IPS-NIHi11 (cell line): ENCODE data around the gene PTPRM.

Experiments
- DNase-seq: peaks from one replicate; pipeline ENCODE4 v3.0.0; 2012; ENCODE audit warnings: mixed read lengths, low spot score

PTPRM gene

DNA sequence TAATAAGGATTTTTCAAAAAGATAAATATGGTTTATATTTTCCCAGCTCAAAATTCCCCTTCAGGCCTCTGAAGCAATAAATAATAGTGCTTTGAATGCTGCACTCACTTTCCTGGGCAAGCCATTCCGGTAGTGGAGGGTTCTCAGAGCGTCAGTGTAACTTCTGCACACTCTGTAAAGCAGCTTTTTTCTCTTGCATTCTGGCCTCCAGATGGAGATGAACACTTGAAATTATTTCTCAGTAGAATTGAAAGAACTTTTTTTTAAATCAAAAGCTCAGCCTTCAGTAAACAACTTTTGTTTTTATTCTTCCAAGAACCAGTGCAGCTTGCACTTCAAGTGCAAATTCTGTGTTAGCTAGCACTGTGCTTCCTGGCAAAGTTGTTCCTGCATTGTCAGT is 761.0 kb downstream of the PTPRM start:
- DNase-seq = no peak

DNA sequence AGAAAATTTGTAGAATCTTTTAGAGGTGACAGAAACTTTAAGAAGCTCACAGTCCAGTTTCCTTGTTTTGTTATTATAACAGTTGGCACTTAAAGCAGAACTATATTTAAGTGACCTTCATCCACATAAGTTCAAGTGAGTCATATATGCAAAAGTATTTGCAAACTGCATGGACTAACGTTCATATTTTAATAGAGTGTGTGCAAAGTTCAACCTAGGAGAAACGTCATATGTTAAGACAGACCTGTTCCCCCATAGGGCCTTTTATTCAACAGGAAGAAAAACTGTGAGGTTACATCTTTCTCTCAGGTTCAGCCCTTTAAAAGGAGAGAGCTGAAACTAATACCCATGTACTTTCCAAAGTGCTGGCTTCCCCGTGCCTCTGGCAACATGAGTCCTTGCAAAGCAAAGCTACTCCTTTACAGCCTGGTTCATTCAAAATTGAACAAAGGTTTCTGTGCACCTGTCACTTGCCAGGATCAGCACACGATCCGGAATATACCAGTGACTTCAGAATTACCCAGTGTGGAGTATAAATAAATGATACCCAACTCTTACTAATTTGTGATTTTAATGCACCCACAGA is 762.2 kb downstream of the PTPRM start:
- DNase-seq = no peak

DNA sequence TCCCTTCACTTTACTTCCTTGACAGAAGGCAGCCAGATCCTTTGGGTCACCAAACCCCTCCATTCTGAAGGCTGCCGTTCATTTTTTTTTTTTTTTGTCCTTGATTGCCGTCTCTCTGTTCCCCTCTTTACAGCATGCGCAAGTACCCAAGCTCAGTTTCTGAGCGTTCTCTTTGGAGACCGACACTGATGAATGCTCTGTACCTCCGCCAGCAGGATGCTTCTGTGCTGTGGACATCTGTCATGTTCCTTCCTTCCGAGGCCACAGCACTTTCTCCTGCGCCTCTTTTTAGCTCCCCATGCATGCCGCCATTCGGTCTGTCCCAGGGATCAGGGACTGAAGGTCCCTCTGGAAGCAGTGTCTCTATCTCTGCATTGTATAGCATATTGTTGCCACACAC is 763.5 kb downstream of the PTPRM start:
- no peak for DNase-seq

DNA sequence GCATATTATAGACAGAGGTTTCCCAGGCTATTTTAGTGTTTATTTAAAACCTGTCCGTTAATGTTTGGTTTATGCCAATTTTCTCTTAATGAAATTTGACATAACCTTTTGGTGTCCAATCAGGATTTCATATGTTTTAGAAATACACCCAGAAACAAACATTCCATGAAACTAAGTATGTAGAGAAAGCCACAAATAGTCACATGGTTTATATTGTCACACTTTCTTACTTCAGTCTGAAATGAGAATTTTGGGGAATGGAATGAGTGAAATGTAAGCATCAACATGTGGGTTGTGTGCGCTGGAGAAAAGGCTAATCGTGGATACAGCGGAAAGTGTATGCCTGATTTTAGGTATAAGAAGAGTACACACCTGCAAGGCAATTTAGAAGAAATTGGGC is 765.2 kb downstream of the PTPRM start:
- no peak for DNase-seq

DNA sequence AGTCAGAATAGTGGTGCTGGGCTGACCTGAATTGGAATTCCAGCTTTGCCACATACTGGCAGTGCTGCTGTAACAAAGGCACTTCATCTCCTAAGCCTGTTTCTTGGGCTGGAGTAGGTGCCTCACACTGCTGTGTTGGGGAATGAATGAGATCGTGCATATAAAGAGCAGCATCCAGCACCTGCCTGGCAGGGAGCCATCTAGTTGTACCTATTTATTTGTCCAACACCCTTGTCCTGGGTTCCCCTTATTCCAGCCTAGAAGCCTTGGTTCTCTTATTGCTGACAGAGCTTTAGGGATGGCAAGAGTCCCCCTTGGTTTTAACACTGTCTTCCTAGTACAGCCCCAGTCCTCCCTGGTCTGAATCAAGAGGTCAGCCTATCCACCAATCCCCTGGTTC is 766.8 kb downstream of the PTPRM start:
- peak; percentile 13 for DNase-seq

DNA sequence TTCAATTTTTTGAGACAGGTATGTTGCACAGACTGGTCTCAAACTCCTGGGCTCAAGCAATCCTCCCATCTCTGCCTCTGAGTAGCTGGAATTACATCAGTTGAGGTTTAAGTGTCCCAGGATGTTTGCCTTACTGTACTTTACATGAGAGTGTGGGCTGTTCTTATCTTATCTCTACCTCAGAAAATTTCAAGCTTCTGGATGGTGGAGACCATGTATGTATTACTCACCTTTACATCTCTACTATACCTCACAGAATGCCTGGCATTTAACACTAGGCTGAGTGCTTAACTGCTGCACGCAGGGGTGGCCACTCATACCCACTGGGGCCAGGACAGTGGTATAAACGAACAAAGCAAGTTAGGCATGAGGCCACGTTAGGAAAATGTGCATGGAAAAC is 770.1 kb downstream of the PTPRM start:
- no peak for DNase-seq

DNA sequence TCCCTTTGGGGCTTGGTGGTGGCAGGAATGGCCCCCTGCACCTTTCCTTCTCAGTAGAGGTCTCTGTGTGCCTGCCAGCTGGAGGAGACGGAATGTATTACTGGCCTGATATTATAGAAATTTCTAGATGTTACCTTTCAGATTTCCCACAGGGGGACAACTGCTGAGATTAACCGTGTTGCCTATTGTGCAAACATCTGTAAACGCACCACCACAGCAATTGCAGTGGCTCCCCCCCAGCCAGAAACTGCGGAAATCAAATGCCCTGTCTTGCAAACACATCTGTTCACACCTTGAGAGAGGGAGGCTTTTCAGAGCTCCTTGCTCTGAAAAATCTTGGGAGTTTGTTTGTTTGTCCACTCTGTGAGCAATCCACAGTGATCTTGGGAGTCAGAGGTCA is 772.1 kb downstream of the PTPRM start:
- no peak for DNase-seq

DNA sequence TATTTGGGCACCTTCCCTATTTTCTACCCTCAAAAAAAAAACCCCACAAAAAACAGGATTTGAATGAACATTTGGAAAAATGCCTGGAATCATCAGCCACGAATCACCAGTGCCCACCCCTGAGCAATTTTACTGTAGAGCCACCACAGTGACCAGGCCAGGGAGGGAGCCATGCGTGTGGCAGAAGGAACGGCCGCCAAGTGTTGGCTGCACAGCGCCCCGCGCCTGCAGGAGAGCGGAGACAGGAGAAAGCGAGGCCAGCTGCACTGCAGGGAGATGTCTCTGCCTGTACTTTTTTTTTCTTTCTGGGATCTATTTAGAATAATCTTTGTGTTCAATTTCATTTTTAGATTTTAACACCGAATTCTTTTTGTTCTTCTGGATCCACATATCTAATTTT is 772.8 kb downstream of the PTPRM start:
- DNase-seq = no peak

DNA sequence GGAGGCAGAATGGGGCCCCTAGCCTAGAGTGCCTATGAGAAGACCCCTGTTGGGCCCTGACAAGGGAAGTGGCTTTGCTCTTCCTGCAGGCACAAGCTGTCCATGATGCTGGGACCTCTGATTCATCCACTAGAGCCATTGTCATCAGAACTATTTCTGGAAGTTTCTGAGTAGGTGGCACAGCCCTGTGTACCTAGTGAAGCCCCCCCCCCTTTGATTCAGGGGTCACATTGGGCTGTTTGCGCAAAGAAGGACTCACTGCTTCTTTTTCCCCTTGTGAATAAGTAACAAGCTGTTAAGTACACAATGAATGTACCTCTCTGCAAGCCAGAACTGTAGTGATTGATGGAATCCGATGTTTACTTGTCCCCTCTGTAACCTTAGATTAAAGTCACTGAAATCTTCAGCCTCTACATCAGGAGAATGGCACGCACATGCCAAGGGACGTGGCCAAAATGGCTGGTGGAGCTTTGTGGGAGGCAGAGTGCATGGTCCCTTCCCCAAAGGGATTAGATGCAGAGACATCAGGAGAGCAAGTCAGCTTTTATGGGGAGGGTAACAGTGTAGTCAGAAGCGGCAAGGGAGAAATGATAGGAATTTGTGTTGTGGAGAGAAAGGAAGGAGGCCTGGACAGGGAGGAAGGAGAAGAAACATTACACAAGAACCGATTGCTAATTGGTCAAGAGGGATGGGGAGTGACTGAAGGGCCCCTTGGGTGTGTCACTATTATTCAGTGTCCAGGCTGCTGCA is 774.5 kb downstream of the PTPRM start:
- DNase-seq = no peak

DNA sequence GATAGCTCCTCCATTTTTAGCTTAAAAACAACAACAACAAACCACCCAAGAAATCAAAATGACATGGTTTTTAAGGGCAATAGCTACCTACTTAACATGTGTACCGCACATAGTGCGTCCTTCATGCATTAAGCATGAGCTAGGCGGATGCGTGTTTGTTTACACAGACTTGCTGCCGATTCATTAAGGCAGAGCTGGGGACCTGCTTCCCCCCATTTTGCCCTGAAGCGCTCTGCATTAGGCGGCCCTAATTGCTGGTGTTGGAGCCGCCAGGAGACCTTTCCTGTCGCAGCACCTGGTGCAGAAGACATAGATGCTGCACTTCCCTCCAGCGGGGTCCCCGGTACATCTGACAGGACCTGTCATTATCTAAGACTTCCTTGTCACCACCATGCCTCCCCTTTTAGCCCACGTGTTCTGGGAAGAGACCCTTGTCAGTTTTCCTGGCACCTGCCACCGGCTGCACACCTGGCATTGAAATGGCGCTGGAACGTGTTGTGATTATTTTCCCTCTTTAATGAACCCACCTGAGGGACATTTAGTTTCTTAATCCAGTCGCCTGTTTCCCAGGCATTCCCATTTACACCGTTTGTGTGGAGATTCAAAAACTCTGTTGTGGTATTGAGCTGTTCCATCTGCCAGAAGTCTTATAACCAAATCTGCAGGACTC is 781.1 kb downstream of the PTPRM start:
- DNase-seq = no peak

DNA sequence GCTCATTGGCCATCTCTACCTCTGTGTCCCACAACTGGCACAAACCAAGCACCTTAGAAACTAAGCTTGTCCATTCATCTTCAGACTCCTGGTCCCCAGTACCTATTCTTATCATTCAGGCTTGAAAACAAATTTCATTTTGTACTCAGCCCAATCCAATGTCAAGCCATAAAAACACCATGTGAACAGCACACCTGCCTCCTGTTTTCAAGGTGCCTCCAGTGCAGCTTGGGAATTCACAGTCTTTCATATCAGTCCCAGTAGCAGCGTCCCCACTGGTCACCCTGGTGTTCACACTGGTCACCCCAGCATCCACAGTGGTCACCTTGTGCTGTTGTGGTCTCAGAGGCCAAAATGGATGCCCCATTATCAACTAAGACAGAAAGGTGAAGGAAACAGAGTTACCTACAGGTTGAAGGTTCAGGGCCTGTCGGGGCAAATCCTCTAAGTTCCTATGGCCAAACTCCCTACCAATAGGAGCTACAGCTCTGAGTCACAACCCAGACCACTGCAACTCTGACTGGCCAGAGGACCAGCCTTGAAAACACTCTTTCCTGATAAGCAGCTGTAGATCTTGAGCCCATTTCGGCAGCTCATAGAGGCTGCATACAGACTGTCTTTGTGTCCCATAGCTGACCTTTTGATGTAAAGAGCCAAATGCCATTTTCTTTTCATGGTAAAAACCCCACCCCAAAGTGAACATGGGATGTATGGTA is 782.6 kb downstream of the PTPRM start:
- DNase-seq = no peak

DNA sequence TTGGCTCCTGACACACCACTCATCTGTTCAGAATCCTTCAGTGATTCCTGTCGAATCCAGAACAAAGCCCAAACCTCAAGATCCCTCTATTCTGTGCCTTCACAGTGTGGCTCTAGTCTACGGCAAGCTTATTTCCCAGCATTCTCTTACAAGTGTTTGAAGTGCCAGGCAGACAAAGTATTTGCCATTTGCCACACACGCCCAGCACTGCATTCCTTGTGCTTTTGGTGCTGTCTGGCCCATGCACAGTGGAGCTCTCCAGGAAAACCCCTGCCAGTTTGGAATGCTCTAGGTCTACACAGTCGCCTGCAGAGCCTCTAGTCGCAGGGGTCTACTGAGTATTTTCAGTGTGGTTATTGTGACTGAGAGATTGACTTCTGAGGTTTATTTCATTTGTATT is 783.5 kb downstream of the PTPRM start:
- no peak for DNase-seq

DNA sequence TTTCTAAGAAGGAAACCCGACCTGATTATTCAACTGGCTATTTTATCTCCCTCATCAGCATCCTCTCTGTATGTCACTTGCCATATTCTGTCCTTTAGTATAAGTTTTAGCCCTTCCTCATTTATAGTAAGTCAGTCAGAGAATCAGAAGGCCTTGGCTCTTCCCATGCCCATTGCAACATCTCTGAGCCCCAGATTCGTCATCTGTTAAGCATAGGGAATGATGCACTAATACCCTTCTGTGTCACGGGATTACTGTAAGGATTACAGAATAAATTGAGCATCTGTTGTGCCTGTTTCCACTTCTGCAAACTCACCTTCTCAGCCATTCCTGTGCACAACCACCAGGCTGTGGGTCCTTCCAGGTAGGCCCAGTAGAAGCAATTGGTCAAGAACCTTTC is 784.0 kb downstream of the PTPRM start:
- DNase-seq = no peak

DNA sequence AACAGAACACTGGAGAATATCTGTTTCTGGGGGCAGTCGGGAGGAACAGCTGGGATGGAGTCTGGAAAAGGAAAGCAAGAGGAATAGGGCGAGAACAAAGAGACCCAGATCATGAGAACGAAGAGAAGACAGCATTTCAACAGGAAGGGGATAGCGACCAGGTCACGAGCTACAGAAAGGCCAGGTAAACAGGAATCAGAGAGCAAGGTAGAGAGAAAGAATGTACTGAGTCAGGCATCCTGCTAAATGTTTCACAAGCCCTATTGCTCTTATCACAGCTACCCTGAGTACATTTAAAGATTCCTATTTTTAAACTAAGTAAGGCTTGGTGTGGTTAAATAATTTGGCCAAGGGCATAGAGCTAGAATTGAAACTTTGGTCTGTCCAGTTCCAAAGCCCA is 787.2 kb downstream of the PTPRM start:
- DNase-seq = no peak

DNA sequence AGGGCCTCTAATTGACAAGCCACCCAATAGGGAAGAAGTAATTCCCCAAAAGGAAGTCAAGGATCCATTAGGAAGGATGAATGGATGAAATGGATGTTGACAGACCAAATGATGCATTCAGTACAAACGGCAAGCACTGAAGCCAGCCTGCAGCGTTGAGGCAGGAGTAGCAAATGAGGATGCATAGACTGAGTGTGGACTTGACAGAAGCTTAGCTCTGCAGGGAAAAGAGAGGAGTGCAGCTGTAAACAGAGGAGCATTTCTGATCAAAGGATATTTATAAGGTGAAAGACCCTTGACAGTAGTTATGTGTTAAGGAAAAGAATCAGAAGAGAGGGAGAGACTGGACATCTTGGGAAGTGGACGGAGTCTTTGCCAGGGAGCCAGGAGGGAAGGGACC is 788.9 kb downstream of the PTPRM start:
- no peak for DNase-seq

DNA sequence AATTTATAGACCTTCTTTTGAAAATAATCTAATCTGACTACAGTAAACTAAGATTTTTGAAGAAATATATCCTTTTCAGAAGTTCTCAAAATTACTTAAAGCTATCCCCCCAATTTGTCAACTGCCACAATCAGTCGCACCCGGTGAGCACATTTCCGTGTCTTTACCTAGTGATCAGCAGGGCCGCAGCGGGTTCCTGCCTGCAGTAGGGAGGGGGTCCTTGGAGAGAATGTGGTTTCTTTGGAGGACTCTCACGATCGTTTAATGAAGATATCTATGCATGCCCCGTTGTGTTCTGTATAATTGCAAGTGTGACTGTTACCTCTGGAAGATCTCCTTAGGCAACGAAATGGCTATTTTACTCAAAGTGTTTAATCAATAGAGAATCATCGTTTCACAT is 790.2 kb downstream of the PTPRM start:
- no peak for DNase-seq

DNA sequence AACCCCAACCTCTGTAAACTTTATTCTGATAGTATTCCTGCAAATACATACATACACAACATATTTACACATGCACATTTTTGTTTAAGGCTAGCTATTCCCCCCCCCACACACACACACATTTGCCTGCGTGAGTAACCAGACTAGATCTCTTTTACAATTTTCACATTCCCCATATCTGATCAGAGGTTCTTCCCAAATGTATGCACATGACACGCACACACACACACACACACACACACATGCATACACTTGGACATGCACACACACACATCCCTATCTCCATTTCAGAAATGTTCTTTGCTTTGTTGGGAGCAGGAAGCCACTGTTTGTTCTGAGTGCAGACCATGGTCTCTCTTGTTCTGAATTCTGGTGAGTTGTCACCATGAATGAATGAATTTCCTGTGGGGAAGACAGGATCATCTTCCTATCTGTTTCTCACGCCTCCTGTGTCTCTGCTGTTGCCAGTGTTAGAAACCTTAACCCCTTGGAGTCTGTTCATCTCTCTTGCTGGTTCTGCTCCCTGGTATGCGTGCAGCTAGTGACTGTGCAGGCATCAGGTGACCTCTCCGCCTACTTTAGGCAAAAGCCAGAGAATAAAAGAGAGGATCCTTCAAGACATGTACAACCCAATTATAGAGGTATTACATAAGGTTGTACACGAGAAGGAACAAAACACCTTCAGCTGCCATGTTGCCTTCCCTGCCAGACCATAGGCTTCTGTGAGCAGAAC is 791.1 kb downstream of the PTPRM start:
- DNase-seq = no peak

DNA sequence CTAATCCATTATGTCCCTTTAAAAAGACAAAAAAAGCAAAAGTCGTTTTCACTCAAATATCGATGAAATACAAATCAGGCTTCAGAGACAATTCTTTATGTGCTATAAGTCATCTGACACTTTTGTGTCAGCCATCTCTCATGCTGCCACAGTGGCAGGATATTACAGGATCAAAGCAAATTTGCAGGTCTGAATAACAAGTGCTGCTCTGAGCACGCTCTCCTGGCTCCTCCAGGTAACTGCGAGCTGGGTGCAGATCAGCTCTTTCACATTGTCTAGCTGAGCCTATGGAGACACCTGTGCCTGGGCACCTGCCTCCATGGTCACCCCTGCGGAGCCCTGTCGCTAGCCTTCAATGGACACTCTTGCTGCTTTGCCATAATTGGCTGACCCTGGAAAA is 792.0 kb downstream of the PTPRM start:
- DNase-seq = no peak

DNA sequence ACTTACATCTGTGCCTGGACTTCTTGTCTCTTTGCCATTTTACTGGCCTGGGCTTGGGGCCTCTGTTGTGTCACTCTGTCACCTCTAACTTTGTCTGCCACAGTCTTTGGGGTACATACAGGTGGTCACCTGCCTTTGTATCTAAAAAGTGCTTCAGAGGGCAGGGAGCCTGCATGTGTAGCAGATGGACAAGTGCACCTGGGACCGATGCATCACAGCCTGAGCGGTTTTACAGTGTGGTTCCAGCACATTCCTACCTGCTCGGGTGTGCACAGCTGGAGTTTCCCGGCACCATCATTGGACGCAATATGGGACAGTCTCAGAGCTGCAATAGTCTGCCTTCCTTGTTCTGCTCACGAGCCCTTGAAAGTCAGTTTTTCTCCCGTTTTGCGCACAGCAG is 792.4 kb downstream of the PTPRM start:
- DNase-seq = no peak

DNA sequence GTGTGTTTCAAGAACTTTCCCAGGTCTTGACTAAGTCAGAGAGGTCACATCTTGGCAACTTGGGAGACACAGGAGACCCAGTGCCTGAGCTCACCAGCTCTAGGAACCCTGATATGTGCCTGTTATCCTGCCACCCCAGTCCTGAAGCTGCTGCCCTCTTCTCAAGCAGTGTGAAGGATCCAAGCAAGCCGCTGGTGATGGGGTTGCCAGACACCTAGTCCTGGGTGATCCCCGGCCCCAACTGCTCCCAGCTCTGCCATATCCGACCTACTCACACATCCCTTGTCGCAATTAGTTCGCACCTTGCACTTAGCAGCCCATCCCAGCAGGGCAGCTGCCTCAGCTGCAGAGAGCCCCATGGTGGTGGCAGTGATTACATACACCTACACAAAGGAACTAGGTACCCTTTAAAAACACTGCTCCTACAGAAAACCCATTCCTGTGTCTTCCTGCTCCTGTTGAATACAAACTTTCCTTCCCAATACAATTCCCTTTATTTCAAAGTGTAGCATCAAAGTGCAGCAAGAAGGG is 794.9 kb downstream of the PTPRM start:
- no peak for DNase-seq

DNA sequence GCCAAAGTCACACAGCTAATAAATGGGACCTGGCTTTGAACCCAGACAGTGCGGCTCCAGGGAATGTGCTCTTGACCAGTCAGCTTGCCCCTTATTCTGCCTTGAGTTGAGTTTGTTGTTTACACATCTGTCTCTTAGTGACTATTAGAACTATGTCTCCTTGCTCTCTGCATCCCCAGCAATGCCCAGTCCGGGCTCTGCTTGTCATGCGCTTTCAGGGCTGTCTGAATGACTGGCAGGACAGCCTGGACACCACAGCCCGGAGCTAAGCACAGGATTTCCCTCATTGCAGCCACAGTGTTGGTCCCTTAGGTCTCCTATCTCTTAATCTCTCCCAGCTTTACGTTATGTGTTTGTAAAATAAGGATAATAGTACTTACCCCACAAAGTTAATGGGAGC is 795.7 kb downstream of the PTPRM start:
- DNase-seq = no peak

DNA sequence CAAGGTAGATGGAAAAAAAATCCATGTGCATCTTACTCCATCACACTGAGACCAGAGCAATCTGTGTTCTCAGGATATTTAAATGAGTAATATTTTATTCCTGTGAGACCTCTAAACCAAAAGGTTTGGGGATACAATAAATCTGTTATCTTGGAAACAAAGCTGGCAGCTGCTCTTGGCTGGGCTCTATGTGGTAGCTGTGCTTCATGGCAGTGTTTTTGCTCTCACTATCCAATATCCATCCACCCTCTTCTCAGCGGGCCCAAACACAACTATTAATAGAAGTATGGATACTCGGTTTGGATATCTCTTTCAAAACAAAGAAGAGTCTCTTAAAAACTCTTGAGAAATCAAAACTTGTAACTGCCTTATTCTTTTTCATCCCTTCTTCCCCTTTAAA is 797.3 kb downstream of the PTPRM start:
- DNase-seq = no peak
